ENCODE results near the gene BCAT1. TPM values are rescaled to one million over a fixed set of nuclear protein-coding genes. Genes with fewer than 3 reads are reported as not detected.

Gene BCAT1
- total and polyA plus RNA-seq, 2 donors (not counting 1 experiment from before 2014, with no cell fraction given), result 0.33 to 9.6 TPM

- Mint-ChIP-seq H3K27ac (no peak overlapping the region), H3K9me3 (ENCODE audit: insufficient read depth) (no peaks in the 10 kb centered on the region), H3K27me3 (no peaks in the 10 kb centered on the region), H3K4me1 (no peaks in the 10 kb centered on the region), H3K4me3 (no peak overlapping the region)
- no peaks in the 10 kb centered on the region for H3K79me2 ChIP-seq (ENCODE audit: control insufficient read depth, insufficient read depth, low read length)
- CTCF ChIA-PET, result interaction anchor here (0.8 kb wide), 1 partner anchor 9 kb away, joined by 4 read pairs; no protein-coding TSS in a partner anchor
- POLR2A ChIA-PET, result no interaction called here
- ATAC-seq (ENCODE audit: low read depth) (no peak), DNase-seq (no peak)
- H3K36me3 ChIP-seq (replicated peaks in 1 of 2; ENCODE audit: control extremely low read depth in 1 of 2, control insufficient read depth in 1 of 2, extremely low read depth in 1 of 2, insufficient read depth in 2 of 2, low read length in 1 of 2), result no peaks in the 10 kb centered on the region
- no peak overlapping the region for H3K4me2 ChIP-seq (replicated peaks; ENCODE audit: low read depth, low read length, poor library complexity, severe bottlenecking)
- H3K27ac ChIP-seq (ENCODE audit: low read length in 2 of 2), result no peak overlapping the region
- WGBS (ENCODE audit: insufficient coverage), result 80% methylated on average over 1 of the region's 3 CpGs
- TF ChIP-seq EZH2 (IDR thresholded peaks at IDR 0.05; ENCODE audit: borderline replicate concordance, insufficient read depth, low read depth, low read length, poor library complexity, severe bottlenecking) (no peak), CTCF (IDR thresholded peaks at IDR 0.05) (no peak)
- intact Hi-C loops (cut with micrococcal nuclease), result no loop called here
- no peaks in the 10 kb centered on the region for H3K9me3 ChIP-seq (ENCODE audit: control extremely low read depth in 1 of 3, control insufficient read depth in 2 of 3, insufficient read depth in 1 of 3, low read length in 2 of 3)
- no peaks in the 10 kb centered on the region for H3K27me3 ChIP-seq (replicated peaks in 1 of 4; ENCODE audit: control extremely low read depth in 1 of 4, control insufficient read depth in 3 of 4, insufficient read depth in 4 of 4, low read length in 3 of 4)
- H2AFZ ChIP-seq (ENCODE audit: insufficient read depth, low read depth, low read length, poor library complexity, severe bottlenecking), result no peak overlapping the region
- no peak overlapping the region for H3K4me3 ChIP-seq (ENCODE audit: control extremely low read depth in 1 of 5, extremely low read depth in 1 of 5, insufficient read depth in 1 of 5, low read depth in 2 of 5, low read length in 4 of 5)
- no peaks in the 10 kb centered on the region for H3K4me1 ChIP-seq (ENCODE audit: control insufficient read depth in 2 of 2, insufficient read depth in 2 of 2, low read length in 2 of 2)
- no peak overlapping the region for H3K9ac ChIP-seq (ENCODE audit: low read length)
- H4K20me1 ChIP-seq (ENCODE audit: control insufficient read depth, insufficient read depth, low read length, poor library complexity, severe bottlenecking), result no peaks in the 10 kb centered on the region
Observed at GRCh38 chr12:24788886-24789285, 160.0 kb downstream of the BCAT1 start.

GRCh38 chr12:24780697-24781368, 168.1 kb downstream of the BCAT1 start:
- ChIA-PET CTCF (interaction anchor here (0.8 to 4.6 kb wide), 9 partner anchors 8 to 1576 kb away, joined by 3 to 51 read pairs (median 4); no protein-coding TSS in a partner anchor), POLR2A (no interaction called here)
- Histone ChIP-seq H3K27ac (ENCODE audit: low read length in 2 of 2) (no peak overlapping the region), H3K36me3 (replicated peaks in 1 of 2; ENCODE audit: control extremely low read depth in 1 of 2, control insufficient read depth in 1 of 2, extremely low read depth in 1 of 2, insufficient read depth in 2 of 2, low read length in 1 of 2) (no peaks in the 10 kb centered on the region), H3K9ac (ENCODE audit: low read length) (no peak overlapping the region), H3K27me3 (replicated peaks in 1 of 4; ENCODE audit: control extremely low read depth in 1 of 4, control insufficient read depth in 3 of 4, insufficient read depth in 4 of 4, low read length in 3 of 4) (no peaks in the 10 kb centered on the region), H3K79me2 (ENCODE audit: control insufficient read depth, insufficient read depth, low read length) (no peaks in the 10 kb centered on the region), H3K4me1 (ENCODE audit: control insufficient read depth in 2 of 2, insufficient read depth in 2 of 2, low read length in 2 of 2) (no peaks in the 10 kb centered on the region), H2AFZ (ENCODE audit: insufficient read depth, low read depth, low read length, poor library complexity, severe bottlenecking) (no peak overlapping the region), H3K4me2 (replicated peaks; ENCODE audit: low read depth, low read length, poor library complexity, severe bottlenecking) (no peak overlapping the region), H3K4me3 (ENCODE audit: control extremely low read depth in 1 of 5, extremely low read depth in 1 of 5, insufficient read depth in 1 of 5, low read depth in 2 of 5, low read length in 4 of 5) (no peak overlapping the region), H4K20me1 (ENCODE audit: control insufficient read depth, insufficient read depth, low read length, poor library complexity, severe bottlenecking) (no peaks in the 10 kb centered on the region), H3K9me3 (ENCODE audit: control extremely low read depth in 1 of 3, control insufficient read depth in 2 of 3, insufficient read depth in 1 of 3, low read length in 2 of 3) (peaks cover 0 to 2% (median 0%) of the 10 kb centered on the region in 3 donors)
- DNase-seq (peak; percentile 20), ATAC-seq (ENCODE audit: low read depth) (no peak)
- no peak overlapping the region for H3K4me3 Mint-ChIP-seq
- no peaks in the 10 kb centered on the region for H3K4me1 Mint-ChIP-seq
- no peak overlapping the region for H3K27ac Mint-ChIP-seq
- WGBS (ENCODE audit: insufficient coverage), result 86% methylated on average over 2 of the region's 5 CpGs
- intact Hi-C loops (cut with micrococcal nuclease), result no loop called here
- peaks cover 4% of the 10 kb centered on the region for H3K27me3 Mint-ChIP-seq
- TF ChIP-seq EZH2 (IDR thresholded peaks at IDR 0.05; ENCODE audit: borderline replicate concordance, insufficient read depth, low read depth, low read length, poor library complexity, severe bottlenecking) (no peak), CTCF (IDR thresholded peaks at IDR 0.05) (peak; percentile 20)
- H3K9me3 Mint-ChIP-seq (ENCODE audit: insufficient read depth), result no peaks in the 10 kb centered on the region

All from B cell (primary cell).